Measurements from ENCODE around the gene BLVRB.

DNA sequence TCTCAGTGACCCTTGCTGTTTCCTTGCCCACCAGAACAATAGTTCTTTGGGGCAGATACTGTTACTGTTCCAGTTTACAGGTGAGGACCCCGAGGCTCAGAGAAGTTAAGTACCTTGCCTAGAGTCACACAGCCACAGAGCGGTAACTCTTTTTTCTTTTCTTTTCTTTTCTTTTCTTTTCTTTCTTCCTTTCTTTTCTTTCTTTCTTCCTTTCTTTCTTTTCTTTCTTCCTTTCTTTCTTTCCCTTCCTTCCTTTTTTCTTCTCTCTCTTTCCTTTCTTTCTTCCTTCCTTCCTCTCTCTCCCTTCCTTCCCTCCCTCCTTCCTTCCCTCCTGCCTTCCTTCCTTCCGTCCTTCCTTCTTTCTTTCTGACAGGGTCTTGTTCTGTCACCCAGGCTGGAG, 47.5 kb downstream of the BLVRB start:
- TF ChIP-seq, protein P1, sequence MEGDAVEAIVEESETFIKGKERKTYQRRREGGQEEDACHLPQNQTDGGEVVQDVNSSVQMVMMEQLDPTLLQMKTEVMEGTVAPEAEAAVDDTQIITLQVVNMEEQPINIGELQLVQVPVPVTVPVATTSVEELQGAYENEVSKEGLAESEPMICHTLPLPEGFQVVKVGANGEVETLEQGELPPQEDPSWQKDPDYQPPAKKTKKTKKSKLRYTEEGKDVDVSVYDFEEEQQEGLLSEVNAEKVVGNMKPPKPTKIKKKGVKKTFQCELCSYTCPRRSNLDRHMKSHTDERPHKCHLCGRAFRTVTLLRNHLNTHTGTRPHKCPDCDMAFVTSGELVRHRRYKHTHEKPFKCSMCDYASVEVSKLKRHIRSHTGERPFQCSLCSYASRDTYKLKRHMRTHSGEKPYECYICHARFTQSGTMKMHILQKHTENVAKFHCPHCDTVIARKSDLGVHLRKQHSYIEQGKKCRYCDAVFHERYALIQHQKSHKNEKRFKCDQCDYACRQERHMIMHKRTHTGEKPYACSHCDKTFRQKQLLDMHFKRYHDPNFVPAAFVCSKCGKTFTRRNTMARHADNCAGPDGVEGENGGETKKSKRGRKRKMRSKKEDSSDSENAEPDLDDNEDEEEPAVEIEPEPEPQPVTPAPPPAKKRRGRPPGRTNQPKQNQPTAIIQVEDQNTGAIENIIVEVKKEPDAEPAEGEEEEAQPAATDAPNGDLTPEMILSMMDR (conservative IDR thresholded peaks at IDR 0.05; ENCODE audit: low read depth in 2 of 2), result no peak
- TF ChIP-seq POLR2AphosphoS5 (IDR thresholded peaks at IDR 0.05; ENCODE audit: low read depth) (no peak), CREB1 (CRISPR knock-in tag; IDR thresholded peaks at IDR 0.05; ENCODE audit: low read depth) (no peak), EZH2phosphoT487 (IDR thresholded peaks at IDR 0.05; ENCODE audit: unreplicated experiment) (no peak), ZNF114 (CRISPR knock-in tag; IDR thresholded peaks at IDR 0.05) (no peak), EZH2 (IDR thresholded peaks at IDR 0.05; ENCODE audit: low read depth, unreplicated experiment) (no peak), ZNF331 (CRISPR knock-in tag; IDR thresholded peaks at IDR 0.05; ENCODE audit: low read depth) (no peak), ZNF462 (CRISPR knock-in tag; IDR thresholded peaks at IDR 0.05) (no peak), JUNB (IDR thresholded peaks at IDR 0.05; ENCODE audit: unreplicated experiment) (no peak), STAT1 (IDR thresholded peaks at IDR 0.05; ENCODE audit: unreplicated experiment) (no peak), NANOG (IDR thresholded peaks at IDR 0.05; ENCODE audit: borderline replicate concordance) (no peak)
- TF ChIP-seq, protein P2, sequence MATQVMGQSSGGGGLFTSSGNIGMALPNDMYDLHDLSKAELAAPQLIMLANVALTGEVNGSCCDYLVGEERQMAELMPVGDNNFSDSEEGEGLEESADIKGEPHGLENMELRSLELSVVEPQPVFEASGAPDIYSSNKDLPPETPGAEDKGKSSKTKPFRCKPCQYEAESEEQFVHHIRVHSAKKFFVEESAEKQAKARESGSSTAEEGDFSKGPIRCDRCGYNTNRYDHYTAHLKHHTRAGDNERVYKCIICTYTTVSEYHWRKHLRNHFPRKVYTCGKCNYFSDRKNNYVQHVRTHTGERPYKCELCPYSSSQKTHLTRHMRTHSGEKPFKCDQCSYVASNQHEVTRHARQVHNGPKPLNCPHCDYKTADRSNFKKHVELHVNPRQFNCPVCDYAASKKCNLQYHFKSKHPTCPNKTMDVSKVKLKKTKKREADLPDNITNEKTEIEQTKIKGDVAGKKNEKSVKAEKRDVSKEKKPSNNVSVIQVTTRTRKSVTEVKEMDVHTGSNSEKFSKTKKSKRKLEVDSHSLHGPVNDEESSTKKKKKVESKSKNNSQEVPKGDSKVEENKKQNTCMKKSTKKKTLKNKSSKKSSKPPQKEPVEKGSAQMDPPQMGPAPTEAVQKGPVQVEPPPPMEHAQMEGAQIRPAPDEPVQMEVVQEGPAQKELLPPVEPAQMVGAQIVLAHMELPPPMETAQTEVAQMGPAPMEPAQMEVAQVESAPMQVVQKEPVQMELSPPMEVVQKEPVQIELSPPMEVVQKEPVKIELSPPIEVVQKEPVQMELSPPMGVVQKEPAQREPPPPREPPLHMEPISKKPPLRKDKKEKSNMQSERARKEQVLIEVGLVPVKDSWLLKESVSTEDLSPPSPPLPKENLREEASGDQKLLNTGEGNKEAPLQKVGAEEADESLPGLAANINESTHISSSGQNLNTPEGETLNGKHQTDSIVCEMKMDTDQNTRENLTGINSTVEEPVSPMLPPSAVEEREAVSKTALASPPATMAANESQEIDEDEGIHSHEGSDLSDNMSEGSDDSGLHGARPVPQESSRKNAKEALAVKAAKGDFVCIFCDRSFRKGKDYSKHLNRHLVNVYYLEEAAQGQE (IDR thresholded peaks at IDR 0.05; ENCODE audit: unreplicated experiment), result no peak
- TF ChIP-seq, protein P3, sequence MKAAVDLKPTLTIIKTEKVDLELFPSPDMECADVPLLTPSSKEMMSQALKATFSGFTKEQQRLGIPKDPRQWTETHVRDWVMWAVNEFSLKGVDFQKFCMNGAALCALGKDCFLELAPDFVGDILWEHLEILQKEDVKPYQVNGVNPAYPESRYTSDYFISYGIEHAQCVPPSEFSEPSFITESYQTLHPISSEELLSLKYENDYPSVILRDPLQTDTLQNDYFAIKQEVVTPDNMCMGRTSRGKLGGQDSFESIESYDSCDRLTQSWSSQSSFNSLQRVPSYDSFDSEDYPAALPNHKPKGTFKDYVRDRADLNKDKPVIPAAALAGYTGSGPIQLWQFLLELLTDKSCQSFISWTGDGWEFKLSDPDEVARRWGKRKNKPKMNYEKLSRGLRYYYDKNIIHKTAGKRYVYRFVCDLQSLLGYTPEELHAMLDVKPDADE (IDR thresholded peaks at IDR 0.05), result no peak
